Heart left ventricle (tissue), 13 donors: ENCODE measurements around the gene PROCA1.

Source experiments
- POLR2A ChIP-seq, 2 donors: fragments of 450-650 bp; IDR thresholded peaks; one replicate each; pipeline ENCODE4 v1.6.1; 2017; ENCODE audit warnings: antibody characterized with exemption in 2 of 2, mild to moderate bottlenecking in 2 of 2, moderate library complexity in 2 of 2
- TF ChIP-seq, protein P1 (sequence below), 12 donors: fragments of 200-600 bp; sonication (generic) in 4 of 12; IDR thresholded peaks; one replicate each; pipeline versions ENCODE4 v1.5.0 to v1.8.0; 2018 to 2022; ENCODE audit warnings: antibody characterized with exemption in 12 of 12, mild to moderate bottlenecking in 5 of 12
- donor health status: ischemic (EF 13 %, LVEDD 7.1; RV severe dilation, severe dysfunction).
- donor health status: DM: no; HTN: yes; CAD: no.
- donor health status: DM: no; HTN: no; CAD: no.
- donor health status: ischemic (EF 25% LVEDD 6.9; RV normal size, moderate dysfunction).
- donor health status: ischemic (EF 25% LVEDD 5.7; RV mildly dilated, moderate dysfunction).
- donor health status: ischemic (EF 35%, LVEDD 5.7; RV mildly dilated, moderate dysfunction).
- donor health status: nonischemic (EF 11% LVEDD 7.7; RV severe dilation, severe dysfunction).
- donor health status: DM: yes; HTN: yes; CAD: no.
- donor health status: PGD.
- donor health status: ischemic (EF 29% LVEDD 5.4; RV normal size, mild dysfunction).
- donor health status: nonischemic (EF 23%, LVEDD 6.1; RV moderate dilation, normal function).

DNA sequence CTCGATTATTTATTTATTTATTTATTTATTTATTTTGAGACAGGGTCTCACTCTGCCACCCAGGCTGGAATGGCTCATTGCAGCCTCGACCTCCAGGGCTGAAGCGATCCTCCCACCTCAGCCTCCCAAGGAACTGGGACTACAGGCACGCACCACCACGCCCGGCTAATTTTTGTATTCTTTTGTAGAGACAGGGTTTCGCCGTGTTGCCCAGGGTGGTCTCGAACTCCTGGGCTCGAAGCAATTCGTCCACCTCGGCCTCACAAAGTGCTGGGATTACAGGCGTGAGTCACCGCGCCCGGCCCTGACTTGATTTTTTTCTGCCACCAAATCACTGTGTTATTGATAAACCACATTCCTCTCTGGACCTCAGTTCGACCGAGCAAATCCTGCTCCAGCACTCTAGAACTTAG is 7.3 kb upstream of the PROCA1 start:
- no peak for TF ChIP-seq POLR2A (IDR thresholded peaks at IDR 0.05)
- TF ChIP-seq, protein P1, sequence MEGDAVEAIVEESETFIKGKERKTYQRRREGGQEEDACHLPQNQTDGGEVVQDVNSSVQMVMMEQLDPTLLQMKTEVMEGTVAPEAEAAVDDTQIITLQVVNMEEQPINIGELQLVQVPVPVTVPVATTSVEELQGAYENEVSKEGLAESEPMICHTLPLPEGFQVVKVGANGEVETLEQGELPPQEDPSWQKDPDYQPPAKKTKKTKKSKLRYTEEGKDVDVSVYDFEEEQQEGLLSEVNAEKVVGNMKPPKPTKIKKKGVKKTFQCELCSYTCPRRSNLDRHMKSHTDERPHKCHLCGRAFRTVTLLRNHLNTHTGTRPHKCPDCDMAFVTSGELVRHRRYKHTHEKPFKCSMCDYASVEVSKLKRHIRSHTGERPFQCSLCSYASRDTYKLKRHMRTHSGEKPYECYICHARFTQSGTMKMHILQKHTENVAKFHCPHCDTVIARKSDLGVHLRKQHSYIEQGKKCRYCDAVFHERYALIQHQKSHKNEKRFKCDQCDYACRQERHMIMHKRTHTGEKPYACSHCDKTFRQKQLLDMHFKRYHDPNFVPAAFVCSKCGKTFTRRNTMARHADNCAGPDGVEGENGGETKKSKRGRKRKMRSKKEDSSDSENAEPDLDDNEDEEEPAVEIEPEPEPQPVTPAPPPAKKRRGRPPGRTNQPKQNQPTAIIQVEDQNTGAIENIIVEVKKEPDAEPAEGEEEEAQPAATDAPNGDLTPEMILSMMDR (IDR thresholded peaks at IDR 0.05), result no peak
